DMS114 treated with DMSO at 0.1 percent for 48 hours (cell line): ENCODE results near the gene CYTH3.
"Not testable (repeated sequence)": the region's sequence is repeated elsewhere in the genome, so short reads cannot be mapped to it uniquely, and the experiment has no call there.

Experiments used
- DNase-seq: peaks from one replicate; lab custom pipeline; 2025; ENCODE audit not compliant: unreplicated experiment; lab: John Stamatoyannopoulos, UW

CYTH3 gene

DNA sequence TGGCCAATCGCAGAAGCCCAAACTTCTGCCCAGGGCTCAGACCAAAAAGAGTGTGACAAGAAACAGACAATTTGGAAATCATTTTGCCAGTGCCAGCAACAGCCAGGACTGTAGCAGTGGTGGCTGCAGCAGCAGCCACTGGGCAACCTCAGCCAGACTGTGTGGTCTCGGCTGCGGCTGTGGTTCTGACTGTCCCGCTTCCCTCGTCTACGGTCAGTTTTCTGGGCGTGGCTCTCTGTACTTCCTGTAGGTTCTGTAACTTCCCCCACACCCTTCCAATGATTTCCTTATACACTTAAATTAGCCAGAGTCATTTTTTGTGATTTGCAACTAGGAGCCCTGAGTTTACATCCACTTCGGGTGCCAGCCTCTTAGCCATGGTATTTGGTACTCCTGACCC is 39.9 kb downstream of the CYTH3 start:
- no peak for DNase-seq

DNA sequence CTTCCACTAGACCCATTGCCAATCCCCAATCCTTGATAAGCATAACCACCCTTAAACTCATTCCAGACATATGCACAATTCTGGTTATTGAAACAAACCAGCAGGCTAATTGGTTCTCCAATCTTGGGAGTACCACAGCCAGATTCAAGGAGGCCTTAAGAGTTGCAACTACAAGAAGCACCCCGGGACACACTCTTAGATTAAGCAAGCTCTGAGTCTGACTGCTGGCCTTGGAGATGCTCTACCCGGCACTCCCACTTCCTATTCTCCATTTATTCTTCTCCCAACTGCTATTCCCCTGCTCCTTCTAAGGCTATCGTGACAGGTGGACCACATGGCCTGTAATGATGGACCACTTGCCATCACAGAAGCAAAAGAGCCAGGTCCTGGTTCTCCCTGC is 40.3 kb downstream of the CYTH3 start:
- no peak for DNase-seq

DNA sequence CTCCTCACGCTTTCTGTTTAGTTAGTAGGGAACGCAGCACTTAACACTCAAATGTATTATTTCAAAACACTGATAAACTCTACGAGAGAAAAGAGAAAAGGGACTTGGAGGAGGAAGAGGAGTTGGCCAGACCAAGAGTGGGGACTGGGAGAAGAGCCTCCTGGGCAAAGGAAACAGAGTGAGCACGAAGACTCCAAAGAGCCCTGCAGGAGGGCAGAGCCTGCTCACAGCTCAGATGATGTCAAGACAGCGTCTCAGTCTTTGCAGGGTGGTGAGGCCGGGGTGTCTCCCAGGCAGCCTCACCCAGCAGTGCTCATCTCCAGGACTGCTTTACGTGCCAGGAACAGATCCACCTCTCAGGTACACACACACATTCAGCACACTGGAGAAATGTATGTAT is 41.2 kb downstream of the CYTH3 start:
- DNase-seq, result no peak

DNA sequence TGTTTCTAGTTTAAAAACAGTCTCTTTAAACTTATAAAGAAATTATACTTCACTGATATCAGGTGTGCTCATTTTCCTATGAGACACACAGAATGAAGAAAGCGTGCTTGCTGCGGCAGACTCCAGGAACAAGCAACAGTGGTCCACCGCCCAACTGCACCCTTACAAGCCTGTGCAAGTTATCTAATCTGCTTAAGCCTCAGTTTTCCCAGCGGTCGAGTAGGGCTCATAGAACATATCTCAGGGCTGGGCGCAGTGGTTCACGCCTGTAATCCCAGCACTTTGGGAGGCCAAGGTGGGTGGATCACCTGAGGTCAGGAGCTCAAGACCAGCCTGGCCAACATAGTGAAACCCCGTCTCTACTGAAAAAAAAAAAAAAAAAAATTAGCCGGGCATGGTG is 43.1 kb downstream of the CYTH3 start:
- not testable (repeated sequence) for DNase-seq

DNA sequence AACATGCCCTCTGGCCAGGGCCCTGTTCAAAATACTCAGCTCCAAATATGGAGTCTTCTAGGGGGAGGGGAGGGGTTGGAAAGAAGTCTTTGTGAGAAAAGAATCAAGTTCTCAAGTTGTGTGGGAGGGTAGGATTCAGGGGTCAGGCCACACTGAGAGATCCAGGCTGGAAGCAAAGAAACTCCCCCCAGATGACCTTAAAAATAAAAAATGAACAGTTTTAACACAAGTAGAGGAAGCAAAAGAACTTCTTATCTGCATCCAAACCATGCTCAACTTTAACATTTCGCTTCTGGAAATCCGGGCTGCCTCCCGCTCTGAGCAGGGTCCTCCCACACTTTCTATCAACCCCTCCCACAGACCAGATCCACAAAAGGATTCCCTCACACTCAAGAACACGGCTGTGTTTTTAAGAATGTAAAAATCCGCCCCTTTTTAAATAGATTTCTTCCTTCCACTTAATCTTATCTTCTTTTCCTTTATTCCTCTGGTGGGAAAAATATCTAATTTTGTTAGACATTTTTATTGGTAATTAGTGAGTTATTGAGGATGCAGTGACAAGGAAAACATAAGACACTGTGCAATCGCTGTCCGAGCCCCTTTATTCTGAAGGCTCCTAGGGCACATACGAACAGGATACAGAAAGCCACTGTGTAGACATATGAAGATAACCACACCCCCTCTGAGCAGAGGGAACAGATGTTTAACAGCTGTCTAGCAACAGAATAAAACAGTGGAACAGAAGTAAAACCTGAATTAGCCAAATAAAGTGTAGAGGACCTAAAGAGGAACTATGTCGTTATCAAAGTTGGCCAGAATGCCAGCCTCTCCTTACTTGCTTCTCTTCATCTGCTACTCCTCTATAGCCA is 43.8 kb downstream of the CYTH3 start:
- DNase-seq, result no peak

DNA sequence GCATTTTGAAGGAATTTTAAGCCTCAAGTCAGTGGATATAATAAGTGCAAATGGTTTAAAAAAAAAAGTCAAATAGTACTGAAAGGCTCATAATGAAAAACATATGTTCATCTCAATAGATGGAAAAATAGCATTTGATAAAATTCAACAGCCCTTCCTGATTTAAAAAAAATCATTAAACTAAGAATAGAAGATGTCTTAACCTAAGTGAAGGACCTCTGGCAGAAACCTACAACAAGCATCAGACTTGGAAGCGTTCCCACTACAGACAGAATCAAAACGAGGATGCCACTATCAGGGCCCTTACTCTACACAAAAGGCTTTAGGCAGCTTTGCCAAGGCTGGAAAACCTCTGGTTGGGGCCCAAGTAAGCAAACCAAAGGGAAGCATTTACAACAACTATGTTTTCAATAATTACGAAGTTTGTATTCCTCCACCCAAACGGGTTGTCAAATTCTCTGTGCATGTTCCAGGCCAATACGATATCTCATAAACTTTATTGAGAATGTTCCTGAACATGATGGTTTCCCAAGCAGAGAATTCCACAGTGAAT is 45.1 kb downstream of the CYTH3 start:
- no peak for DNase-seq

DNA sequence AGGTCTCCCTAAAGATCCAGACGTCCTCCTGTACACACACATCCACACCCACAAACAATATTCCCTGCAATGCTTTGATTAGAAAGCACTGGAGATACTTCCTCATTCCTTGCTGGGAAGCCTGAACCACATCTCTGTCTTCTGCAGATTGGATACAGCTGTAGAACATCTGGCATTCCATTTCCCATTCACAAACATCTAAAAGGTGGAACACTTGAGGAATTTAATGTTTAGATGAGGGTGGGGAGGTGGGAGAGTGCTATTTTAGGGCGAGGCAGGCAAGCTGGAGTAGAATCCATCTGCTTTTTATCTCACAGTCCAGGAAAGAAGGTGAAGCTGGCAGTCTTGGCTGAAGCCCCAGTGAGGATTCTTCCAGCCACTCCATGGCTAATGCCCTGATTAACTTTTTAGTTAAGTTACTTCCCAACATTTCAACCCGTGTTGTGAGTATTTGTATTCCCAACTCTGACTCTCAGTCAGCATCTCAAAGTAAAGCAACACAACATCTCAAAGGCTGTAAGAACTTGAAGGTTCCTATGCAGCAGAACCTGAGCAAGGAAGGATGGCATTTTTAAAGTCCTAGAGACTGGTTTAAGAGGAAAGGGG is 46.1 kb downstream of the CYTH3 start:
- no peak for DNase-seq

DNA sequence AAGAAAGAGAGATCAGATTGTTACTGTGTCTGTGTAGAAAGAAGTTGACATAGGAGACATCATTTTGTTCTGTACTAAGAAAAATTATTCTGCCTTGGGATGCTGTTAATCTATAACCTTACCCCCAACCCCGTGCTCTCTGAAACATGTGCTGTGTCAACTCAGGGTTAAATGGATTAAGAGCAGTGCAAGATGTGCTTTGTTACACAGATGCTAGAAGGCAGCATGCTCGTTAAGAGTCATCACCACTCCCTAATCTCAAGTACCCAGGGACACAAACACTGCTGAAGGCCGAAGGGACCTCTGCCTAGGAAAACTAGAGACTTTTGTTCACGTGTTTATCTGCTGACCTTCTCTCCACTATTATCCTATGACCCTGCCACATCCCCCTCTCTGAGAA is 49.0 kb downstream of the CYTH3 start:
- DNase-seq, result not testable (repeated sequence)

DNA sequence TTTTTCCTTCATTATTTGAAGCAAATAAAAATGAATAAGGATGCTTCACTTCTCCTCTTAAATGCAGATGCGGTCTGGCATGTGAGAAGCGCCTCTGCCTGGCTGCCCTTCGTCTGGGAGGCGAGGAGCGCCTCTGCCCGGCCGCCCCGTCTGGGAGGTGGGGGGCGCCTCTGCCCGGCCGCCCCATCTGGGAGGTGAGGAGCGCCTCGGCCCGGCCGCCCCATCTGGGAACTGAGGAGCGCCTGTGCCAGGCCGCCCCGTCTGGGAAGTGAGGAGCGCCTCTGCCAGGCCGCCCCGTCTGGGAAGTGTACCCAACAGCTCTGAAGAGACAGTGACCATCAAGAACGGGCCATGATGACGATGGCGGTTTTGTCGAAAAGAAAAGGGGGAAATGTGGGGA is 49.4 kb downstream of the CYTH3 start:
- not testable (repeated sequence) for DNase-seq

DNA sequence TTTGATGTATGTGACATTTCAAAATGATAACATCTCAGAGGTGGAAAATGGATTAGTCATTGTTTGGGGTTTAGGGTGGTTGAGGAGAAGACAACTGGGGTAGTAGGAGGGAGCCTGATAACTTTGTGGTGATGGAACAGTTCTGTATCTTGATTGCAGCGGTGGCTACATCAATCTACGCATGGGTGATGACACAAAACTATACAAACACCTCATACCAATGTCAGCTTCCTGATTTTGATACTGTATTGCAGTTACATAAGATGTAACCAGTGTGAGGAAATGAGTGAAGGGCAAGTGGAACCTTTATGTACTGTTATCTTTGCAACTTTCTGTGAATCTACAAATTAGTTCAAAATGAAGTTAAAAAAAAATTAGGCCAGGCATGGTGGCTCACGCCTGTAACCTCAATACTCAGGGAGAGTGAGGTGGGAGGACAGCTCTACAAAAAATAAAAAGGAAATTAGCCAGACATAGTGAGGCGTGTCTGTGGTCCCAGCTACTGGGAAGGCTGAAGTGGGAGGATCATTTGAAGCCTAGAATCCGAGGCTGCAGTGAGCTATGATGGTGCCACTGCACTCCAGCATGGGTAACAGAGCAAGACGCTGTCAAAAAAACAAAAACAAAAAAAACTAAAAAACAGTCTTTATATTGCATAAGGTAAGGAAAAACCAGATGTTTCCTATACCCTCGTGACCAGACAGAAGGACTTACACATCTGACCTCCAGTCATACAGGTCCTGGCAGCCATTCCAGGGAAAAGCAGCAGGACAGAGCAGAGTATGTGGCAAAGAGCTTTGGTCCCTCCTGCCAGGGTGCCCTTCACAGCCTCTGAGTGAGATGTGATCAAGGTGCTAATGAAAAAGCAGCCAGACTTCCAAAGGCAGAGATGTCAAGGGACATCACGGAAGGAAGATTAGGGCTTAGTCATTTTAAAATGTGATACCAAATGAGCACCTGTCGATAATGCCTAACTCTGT is 50.8 kb downstream of the CYTH3 start:
- DNase-seq, result no peak

DNA sequence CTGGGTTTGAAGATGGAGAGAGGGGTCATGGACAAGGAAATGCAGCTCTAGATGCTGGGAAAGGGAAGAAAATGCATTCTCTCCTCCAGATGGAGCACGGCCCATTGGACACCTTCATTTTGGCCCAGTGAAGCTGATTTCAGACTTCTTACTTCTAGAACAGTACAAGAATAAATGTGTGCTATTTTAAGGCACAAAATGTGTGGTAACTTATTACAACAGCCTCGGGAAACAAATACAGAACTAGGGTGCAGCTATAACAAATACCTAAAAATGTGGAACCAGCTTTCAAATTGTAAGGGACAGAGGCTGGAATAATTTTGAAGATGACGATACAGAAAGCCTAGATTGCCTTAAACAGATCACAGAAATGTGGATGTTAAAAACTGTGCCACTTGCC is 54.1 kb downstream of the CYTH3 start:
- DNase-seq, result no peak

DNA sequence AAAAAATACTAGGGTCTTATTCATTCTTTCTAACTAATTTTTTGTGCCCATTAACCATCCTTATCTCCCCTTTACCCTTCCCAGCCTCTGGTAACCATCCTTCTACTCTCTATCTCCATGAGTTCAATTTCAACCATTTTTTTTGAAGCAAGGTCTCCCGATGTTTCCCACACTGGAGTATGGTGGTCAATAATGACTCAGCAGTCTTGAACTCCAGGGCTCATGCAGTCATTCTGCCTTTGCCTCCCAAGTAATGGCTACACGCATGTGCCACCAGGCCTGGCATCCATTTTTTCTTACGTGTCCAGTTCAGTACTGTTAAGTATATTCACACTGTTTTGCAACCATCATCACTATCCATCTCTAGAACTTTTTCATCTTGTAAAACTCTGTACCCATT is 60.4 kb downstream of the CYTH3 start:
- DNase-seq, result no peak

DNA sequence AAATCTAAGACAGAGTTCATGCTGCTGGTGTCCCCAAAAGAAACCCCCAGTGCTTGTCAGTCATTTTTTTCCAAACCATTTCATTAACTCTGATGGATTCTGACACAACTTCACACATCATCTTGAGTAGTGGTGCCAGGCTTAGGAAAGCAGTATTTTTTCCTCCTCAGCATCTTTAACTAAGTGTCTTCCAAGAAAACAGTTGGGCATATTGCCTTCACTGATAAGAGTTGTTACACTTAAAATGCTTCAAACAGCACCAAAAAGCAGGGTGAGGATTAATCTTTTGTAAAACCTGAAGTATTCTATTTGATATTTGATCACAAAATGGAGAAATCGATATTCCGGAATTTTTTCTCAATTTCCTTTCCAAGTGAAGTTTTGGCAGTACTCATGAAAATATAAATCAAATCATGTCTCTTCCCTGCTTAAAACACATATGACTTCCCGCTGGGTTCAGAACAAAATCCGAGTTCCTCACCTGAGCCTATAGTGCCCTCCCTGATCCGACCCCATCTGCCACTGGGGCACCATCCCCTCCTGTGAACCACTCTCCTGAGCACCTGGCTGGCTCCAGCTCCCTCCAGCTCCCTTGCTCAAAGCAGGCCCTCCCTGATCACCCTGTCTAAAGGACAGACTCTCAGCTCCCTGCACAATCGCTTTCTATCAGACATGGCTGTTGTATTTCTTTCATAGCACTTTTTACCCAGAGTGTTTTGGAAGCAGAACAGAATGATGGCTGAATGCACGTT is 61.6 kb downstream of the CYTH3 start:
- no peak for DNase-seq

DNA sequence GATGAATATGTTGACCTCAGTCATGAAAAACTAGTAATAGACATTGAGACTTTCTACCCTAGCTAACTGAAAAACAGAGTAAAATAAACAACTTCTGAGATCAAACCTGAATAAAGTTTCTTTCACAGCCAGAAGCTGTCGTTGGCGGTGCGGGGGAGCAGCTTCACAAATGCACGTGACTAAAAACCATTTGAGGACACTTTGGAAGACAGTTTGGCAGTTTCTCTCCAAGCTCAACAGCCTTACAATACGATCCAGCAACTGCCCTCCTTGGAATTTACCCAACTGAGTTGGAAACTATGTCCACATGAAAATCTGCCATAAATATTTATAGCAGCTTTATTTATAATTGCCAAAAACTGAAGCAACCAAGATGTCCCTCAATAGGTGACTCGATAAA is 63.1 kb downstream of the CYTH3 start:
- DNase-seq, result no peak

DNA sequence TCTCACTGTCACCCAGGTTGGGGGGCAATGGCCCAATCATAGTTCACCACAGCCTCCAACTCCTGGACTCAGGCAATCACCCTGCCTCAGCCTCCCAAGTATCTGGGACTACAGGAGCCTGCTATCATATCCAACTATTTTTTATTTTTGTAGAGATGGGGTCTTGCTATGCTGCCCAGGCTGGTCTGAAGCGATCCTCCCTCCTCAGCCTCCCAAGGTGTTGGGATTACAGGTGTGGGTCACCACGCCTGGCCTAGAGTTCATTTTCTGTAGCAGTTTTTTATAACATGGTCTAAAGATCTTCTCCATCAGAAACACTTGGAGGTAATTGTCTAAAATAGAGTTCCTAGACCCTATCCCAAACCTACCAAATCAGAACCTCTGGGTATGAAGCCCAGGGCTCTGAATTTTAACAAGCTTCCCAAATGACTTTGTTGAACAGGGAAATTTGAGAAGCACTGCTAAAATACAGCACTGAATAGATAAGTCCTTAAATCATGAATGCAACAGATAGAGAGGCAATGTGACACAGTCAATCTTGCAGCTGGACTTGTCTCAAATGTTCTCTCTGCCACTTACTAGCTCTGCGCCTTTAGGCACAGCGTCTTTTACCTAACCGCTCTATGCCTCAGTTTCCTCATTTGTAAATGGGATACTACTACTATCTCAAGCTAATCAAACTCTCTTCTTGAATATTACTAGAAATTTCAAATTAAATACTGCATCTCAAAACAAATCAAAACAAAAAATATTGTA is 63.7 kb downstream of the CYTH3 start:
- DNase-seq, result no peak

DNA sequence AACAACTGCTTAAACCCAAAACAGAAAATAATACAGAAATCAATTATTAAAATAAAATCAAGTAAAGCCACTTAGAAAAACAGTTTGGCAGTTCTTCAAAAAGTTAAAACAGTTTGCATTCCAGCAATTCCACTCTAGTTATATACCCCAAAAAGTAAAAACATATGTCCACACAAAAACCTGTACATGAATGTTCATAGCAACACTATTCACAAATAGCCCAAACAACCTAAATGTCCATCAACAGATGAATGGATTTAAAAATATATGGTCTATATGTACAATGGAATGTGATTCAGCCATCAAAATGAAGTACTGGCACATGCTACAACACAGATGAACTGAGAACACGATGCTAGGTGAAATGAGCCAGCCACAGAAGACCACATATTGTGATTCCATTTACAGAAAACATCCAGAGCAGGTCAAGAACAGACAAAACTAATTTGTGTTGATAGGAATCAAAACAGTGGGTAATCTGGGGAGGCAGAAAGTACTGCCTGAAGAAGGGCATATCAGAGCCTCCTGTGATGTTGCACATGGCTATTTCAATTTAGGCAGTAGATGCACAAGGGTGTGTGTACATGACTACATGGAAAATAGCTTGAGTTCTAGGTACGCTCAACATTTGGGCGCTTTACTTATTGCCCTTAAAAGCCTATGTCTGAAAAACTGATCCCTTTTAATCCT is 66.3 kb downstream of the CYTH3 start:
- no peak for DNase-seq

DNA sequence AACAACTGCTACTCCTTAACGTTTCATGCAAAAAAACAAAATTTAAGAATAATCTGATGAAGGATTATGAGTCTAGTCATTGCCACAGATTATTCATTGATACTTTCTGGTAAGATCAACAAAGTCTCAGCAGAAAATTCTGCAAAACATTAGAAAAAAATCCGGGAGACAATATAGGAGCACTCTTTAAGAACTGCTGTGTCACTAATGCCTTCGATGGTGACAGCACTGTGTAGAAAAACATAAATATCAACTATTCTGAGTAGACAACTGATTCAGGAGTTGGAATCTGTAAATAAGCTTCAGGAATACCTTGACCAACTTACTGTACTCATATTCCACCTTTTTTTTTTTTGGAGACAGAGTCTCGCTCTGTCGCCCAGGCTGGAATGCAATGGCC is 69.0 kb downstream of the CYTH3 start:
- no peak for DNase-seq

DNA sequence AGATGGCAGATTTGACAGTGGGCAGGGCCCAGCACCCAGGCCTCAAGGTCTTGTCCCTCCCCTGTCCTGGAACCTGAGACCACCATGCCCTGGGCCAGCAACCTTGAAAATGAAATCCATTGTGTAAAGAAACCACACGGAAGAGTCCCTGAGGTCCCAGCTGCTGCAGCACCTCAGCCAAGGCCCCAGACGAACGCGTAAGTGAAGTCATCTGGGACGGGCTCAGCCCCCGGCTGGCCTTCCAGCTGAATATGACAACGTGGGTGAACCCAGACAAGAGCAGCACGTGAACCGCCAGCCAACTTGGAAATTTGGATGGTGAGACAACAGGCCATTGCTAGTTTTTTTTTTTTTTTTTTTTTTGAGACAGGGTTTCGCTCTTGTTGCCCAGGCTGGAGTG is 70.3 kb downstream of the CYTH3 start:
- DNase-seq, result no peak

DNA sequence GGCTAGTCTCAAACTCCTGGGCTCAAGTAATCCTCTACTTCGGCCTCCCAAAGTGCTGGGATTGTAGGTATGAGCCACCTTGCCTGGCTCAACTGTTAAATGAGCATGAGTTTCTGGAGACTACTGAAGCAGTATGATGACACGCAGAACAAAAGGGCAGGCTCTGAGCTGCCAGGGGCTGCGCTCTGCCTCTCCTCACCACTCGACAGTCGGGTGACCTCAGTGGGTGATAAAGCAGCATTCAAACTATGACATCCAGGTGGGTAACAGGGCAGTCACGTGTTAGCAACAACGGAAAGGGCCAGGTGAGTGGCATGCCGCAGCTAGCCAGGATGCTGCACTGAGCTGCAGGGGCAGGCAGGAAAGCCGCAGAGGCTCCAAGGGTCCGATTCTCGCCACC is 71.5 kb downstream of the CYTH3 start:
- no peak for DNase-seq
